ENCODE measurements around the gene XPC.

DNA sequence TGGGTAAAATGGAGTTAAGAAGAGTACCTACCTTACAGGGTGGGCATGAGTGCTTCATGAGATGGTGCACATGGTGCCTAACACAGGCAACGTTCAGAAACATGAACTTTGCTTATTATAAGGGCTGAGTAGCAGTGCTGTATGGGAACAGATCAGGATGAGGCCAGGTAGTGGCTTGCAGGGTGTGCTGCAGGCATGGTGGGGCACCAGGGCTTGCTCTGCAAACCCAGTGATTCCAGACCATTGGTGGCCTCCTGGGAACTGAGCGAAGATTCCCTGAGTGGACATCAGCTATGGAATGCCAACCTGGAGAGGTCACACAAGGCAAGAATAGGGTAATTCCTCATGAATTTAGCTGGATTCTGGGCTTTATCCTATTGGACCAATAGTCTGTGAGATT lies 37.7 kb downstream of the XPC start:
- no peak for TF ChIP-seq CTCF (IDR thresholded peaks at IDR 0.05; ENCODE audit: insufficient read depth, low read length, poor library complexity, severe bottlenecking)
- no peak for TF ChIP-seq EZH2phosphoT487 (conservative IDR thresholded peaks at IDR 0.05; ENCODE audit: low read length)

Measured in SU-DHL-6 (cell line).